Right lung (tissue), 5 donors: ENCODE data around the gene ZCCHC17. TPM values are rescaled to one million over a fixed set of nuclear protein-coding genes. Genes with fewer than 3 reads are reported as not detected.
A peak's percentile ranks its signal among the peaks of the same experiment; 100 is the strongest.

ENCODE experiments used
- DNase-seq, 2 donors: peaks; one replicate each; pipeline ENCODE4 v3.0.0-alpha.2; 2013
- polyA plus RNA-seq, 5 donors: library from polyadenylated mRNA; unstranded; fragments of 120-200 nt; gene quantifications; one replicate each; pipeline versions ENCODE4 v1.2.1 to v1.2.3, GENCODE V29; 2013; ENCODE audit warnings: inconsistent platforms in 1 of 5, low replicate concordance in 1 of 5; ENCODE audit not compliant: insufficient read length in 5 of 5, insufficient read depth in 1 of 5

The ZCCHC17 gene
- polyA plus RNA-seq, 5 donors, result 39.9 to 50.9 (median 43.6) TPM

DNA sequence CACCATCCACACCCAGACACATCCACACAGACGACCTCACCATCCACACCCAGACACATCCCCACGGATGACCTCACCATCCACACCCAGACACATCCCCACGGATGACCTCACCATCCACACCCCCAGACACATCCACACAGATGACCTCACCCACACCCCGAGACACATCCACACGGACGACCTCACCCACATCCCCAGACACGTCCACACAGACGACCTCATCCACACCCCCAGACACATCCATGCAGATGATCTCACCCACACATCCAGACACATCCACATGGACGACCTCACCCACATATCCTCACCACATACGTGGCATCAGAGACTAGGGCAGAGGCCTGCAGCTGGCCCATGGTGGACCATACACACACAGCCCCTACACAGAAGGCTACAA, 90.8 kb downstream of the ZCCHC17 start:
- DNase-seq, result no peak

GRCh38 chr1:31389616-31390015, 92.8 kb downstream of the ZCCHC17 start:
- no peak for DNase-seq

DNA sequence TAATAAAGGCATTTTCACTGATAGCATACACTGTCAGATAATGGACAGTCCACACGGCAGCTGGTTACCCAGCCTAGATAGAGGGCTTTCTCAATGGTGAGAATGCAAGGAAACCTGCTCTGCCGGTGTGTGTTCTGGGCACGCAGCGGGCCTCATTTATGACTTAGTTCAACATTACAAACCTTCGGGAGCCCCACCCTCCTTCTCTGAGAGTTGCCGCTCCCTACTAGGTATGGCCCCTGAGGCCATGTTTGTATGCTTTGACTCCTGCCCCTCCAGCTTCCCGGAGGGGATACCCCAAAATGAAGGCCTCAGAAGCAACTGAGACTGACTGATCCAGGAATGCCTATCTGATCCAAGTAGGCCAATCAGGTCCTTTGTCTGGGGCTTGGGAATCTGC, 93.2 kb downstream of the ZCCHC17 start:
- peak; percentile 40 for DNase-seq

- no peak for DNase-seq
Observed at GRCh38 chr1:31393463-31393862, 96.6 kb downstream of the ZCCHC17 start.

DNA sequence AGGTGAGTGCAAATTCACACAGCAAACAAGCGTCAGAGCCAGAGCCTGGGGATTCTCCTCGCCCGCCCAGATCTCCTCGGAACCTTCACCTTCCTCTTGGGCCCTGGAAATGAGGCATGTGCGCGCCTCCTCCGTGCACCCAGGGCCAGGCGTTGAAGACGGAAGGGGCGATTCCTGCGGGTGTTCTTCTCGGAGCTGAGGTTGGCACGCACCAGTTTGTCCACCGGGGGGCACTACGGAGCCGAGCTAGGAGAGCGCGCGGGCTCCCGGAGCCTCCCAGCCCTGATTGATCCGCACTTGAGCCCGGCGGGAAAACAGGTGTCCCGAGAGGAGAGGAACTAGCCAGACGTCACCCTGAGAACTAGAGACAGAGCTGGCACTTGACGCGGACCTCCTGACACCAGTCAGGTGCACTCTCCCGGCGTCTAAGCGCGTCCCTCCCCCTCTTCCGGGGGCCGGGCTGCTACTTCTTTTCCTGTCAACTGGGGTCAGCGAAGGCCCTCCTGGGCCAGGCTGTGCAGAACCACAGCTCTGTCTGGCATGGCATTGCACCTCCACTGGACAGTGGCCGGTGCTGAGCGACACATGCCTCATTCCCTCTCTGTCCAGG, 97.9 kb downstream of the ZCCHC17 start:
- peak; percentile 61 to 65 for DNase-seq

DNA sequence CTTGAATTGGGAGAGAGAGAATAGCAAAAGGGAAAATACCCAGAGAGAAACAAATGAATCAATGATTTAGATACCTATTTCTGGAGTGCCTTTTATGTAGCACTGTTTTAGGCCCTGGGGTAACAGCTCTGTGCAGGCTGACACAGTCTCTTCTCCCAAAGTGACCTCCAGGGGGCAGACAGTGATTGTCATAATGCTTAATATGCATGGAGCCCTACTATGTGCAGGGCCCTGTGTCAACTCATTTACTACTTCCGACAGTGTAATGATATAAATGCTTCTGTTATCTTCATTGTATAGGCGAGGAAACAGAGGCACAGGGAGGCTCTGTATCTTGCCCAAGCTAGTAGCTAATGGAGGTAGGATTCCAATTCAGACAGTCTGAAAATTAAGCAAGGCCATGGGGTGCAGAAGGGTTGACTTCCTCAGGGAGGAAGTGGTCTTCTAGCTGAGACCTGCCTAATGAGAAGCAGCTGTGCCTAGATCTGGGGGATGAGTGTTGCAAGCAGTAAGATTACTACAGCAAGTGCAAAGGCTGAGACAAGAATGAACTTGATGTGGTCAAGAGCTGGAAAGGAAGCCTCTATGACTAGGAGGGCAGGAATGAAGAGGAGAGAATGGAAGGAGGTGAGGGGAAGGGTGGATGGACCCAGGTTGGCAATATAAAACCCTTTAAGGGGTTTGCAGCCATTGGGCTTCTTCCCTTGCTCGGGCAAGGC, 100.0 kb downstream of the ZCCHC17 start:
- DNase-seq, result no peak

DNA sequence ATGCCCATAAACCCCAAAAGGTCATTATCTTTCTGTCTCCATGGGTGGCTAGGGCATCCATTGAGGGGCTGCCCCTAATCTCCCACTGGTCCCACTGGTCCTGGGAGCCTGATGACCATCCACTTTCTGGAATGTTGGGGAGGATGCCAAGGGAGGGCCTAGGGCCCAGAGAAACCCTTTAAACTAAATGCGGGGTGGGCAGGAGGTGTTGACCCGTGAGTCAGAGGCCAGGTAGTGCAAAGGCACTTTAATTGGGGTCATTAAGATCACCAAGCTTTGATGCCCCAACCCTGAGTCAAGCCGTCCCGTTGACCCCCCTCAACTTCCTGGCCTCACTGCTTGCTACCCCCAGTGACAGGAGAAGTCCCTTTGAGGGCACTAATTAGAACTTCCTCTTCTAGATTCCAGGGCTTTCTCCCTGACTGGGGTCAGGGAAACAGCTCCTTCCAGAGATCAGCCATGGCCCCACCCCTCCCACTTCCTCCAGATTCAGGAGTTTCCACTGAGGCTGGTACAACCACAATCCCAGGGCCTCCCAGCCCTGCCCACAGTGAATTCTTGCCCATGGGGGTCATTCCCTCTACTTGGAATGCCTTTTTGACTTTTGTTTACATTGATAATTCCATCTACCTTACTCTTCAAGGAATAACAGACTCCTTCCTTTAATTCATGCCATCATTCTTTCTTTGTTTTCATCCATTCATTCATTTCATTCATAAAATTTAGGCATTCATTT, 100.7 kb downstream of the ZCCHC17 start:
- no peak for DNase-seq

- DNase-seq, result no peak
Observed at GRCh38 chr1:31398246-31398645, 101.4 kb downstream of the ZCCHC17 start.

GRCh38 chr1:31399976-31400375, 103.1 kb downstream of the ZCCHC17 start:
- no peak for DNase-seq

DNA sequence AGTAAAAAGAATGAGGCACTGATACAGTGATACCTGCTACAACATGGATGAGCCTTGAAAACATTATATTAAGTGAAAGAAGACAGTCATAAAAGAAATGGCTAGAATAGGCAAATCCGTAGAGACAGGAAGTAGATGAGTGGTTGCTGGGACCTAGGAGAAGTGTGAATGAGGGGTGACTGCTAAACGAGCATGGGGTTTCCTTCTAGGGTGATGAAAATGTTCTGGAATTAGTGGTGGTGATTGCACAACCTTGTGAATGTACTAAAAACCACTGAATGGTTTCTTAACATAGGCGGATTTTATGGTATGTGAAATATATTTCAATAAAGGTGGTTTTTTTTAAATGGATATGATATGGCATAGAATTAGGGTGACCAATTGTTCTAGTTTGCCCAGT, 103.6 kb downstream of the ZCCHC17 start:
- DNase-seq, result no peak

DNA sequence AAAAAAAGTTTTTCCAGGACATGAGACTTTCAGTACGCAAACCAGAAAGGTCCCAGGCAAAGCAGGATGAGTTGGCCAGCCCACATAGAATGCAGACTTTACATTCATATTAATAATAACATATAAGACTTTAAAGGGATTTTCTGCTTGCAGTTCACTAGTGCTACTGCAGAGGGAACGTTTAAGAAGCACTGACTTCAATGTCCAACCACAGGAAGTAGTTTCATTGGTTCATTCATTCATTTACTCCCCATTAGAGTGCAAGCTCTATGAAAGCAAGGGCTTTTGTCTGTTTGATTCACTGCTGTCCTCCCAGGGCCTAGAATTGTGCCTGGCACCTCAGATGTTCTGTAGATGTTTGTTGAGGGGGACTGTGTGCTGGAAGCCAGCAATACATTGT, 104.4 kb downstream of the ZCCHC17 start:
- DNase-seq, result no peak

- DNase-seq, result no peak
Observed at GRCh38 chr1:31405578-31406245, 108.9 kb downstream of the ZCCHC17 start.

DNA sequence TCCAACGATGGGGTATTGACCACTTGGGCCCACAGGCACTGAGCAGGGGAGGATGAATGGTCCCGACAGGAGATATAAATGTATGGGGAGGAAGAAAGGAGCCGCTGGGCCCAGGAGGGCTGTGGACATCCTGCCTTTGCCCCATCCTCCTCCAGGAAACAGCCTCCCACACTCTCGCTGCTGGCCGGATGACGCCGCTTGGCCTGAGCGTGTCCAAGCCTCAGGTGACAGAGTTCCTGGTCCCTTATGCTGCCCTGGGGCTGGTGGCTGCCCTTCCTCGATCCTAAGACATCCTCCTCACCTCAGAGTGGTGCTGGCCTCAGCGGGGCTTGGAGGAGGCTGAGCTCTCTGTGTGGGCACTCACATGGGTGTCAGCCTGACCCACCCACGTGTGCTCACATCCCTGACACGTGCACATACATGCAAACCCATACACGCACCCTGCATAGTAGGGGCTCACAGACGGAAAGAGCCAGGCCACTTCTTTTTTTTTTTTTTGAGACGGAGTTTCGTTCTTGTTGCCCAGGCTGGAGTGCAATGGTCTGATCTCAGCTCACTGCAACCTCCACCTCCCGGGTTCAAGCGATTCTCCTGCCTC, 110.3 kb downstream of the ZCCHC17 start:
- no peak for DNase-seq

- no peak for DNase-seq
Observed at GRCh38 chr1:31408788-31409318, 112.0 kb downstream of the ZCCHC17 start.

DNA sequence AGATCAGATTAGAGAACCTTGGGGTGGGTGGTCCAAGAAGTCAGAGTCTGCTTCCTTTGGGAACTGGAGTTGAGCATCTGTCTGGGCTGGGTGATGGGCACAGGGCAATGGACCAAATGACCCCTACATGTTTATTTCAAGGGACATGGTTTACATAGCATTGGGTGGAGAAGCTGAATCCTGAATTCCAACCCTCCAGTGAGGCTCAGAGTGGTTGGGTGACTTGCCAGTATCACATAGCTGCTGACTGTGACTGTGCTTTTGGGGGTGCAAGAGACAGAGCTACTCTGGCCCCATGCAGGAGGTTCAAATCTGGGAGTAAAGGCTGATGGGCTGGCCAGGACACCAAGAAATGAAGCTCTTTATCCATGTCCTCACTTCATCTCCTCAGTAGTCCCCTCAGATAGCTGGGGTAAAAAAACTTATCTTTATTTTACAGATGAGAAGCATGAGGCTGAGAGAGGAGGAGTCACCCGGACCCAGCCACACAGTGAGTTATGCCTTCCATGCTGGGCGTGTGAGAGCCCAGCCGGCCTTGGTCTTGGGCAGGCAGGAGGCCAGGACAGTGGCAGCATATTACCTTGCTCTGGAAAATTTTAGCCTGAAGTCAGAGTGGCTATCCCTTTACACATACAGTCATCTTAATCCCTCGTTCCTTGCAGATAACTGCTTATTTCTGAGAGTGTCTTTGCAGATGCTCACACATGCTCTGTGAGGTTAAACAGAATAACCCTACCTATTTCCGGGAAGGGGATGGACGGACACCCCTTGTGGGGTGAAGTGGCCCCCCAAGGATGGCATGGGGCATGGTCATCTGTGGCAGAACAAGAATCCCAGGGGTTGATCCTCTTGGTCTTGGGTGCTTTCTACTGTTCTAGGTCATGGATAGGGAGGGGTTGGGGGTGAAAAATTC, 113.4 kb downstream of the ZCCHC17 start:
- no peak for DNase-seq

- no peak for DNase-seq
Observed at GRCh38 chr1:31410871-31411270, 114.0 kb downstream of the ZCCHC17 start.

GRCh38 chr1:31412205-31412604, 115.4 kb downstream of the ZCCHC17 start:
- no peak for DNase-seq

- DNase-seq, result peak; percentile 9 to 21
Observed at GRCh38 chr1:31412732-31413404, 116.0 kb downstream of the ZCCHC17 start, which contains the start of gene SERINC2. TSS of gene SERINC2 (plus strand) at chr1:31413213. CDS start at chr1:31413266, 53 bp downstream.

GRCh38 chr1:31413405-31414001, 116.7 kb downstream of the ZCCHC17 start:
- peak; percentile 42 to 47 for DNase-seq
